Measurements from ENCODE around the gene FJX1. TPM values are rescaled to one million over a fixed set of nuclear protein-coding genes. Genes with fewer than 3 reads are reported as not detected.

FJX1 gene
- total and polyA plus RNA-seq, 2 experiments from 2014 or later: 9.4 to 16.1 TPM

- Histone ChIP-seq H3F3A (replicated peaks; ENCODE audit: low read depth) (no peaks in the 10 kb centered on the region), H2AFZ (no peak overlapping the region), H3K79me2 (replicated peaks; ENCODE audit: insufficient read depth) (no peaks in the 10 kb centered on the region), H3K27me3 (ENCODE audit: insufficient read depth) (no peaks in the 10 kb centered on the region), H3K4me1 (ENCODE audit: insufficient read depth) (no peaks in the 10 kb centered on the region), H3K4me3 (no peak overlapping the region), H3K9me2 (ENCODE audit: insufficient read depth) (no peaks in the 10 kb centered on the region), H3K36me3 (ENCODE audit: insufficient read depth) (no peaks in the 10 kb centered on the region), H3K4me2 (no peak overlapping the region), H3K27ac (ENCODE audit: low read depth) (no peak overlapping the region), H4K20me1 (replicated peaks; ENCODE audit: insufficient read depth) (no peaks in the 10 kb centered on the region)
- H3K36me3 Mint-ChIP-seq (ENCODE audit: low read depth): no peaks in the 10 kb centered on the region
- DNase-seq (ENCODE audit: low spot score) (no peak), ATAC-seq (no peak)
- no peaks in the 10 kb centered on the region; the same call in 2 of the 3 replicates for H3K9me3 Mint-ChIP-seq
- TF ChIP-seq EZH2 (IDR thresholded peaks at IDR 0.05; ENCODE audit: low read depth, unreplicated experiment) (no peak), POLR2AphosphoS5 (IDR thresholded peaks at IDR 0.05; ENCODE audit: low read depth) (no peak), CREB1 (CRISPR knock-in tag; IDR thresholded peaks at IDR 0.05; ENCODE audit: low read depth) (no peak), ZNF462 (CRISPR knock-in tag; IDR thresholded peaks at IDR 0.05) (no peak), JUNB (IDR thresholded peaks at IDR 0.05; ENCODE audit: unreplicated experiment) (no peak), ZNF114 (CRISPR knock-in tag; IDR thresholded peaks at IDR 0.05) (no peak), REST (IDR thresholded peaks at IDR 0.05; ENCODE audit: unreplicated experiment) (no peak), STAT1 (IDR thresholded peaks at IDR 0.05; ENCODE audit: unreplicated experiment) (no peak), NANOG (IDR thresholded peaks at IDR 0.05; ENCODE audit: borderline replicate concordance) (no peak), EZH2phosphoT487 (IDR thresholded peaks at IDR 0.05; ENCODE audit: unreplicated experiment) (no peak), CTCF (conservative IDR thresholded peaks at IDR 0.05; ENCODE audit: low read depth in 2 of 2) (no peak), ETS1 (IDR thresholded peaks at IDR 0.05) (no peak), ZNF331 (CRISPR knock-in tag; IDR thresholded peaks at IDR 0.05; ENCODE audit: low read depth) (no peak)
- no peak overlapping the region for H3K4me3 Mint-ChIP-seq
- no peaks in the 10 kb centered on the region; the same call in 2 of the 3 replicates for H3K4me1 Mint-ChIP-seq
- H3K27me3 Mint-ChIP-seq (ENCODE audit: insufficient read depth, low read depth, poor library complexity): no peaks in the 10 kb centered on the region
- H3K27ac Mint-ChIP-seq: no peak overlapping the region
Observed at GRCh38 chr11:35588627-35589026, 29.6 kb upstream of the FJX1 start.

Data from GM23338 (cell line).